K562 (cell line): Measurements from ENCODE around the gene OR4D2. TPM values are rescaled to one million over a fixed set of nuclear protein-coding genes. Genes with fewer than 3 reads are reported as not detected.

Experiments
- ARID1B ChIP-seq: fragments of 450-650 bp; IDR thresholded peaks from 2 replicates; pipeline ENCODE4 v1.6.1; 2016; ENCODE audit warnings: antibody characterized with exemption, mild to moderate bottlenecking, inconsistent platforms
- CEBPG ChIP-seq, 3 experiments: fragments of 200-800 bp in 1 of 3; sonication (Bioruptor generic) in 1 of 3; sonication (generic) in 1 of 3; formaldehyde crosslinking in 1 of 3; IDR thresholded peaks in 2 of 3; conservative IDR thresholded peaks in 1 of 3; 2 replicates each; pipeline versions ENCODE4 v1.6.1 to v1.8.0; 2016 to 2022; ENCODE audit warnings: missing compliant biosample characterization in 2 of 3, missing genetic modification characterization in 2 of 3, mild to moderate bottlenecking in 1 of 3, missing genetic modification reagents in 1 of 3
- NFE2 ChIP-seq: IDR thresholded peaks from 2 replicates; pipeline ENCODE4 v1.6.1; 2014; ENCODE audit warnings: antibody characterized with exemption, low read depth
- NFE2L1 ChIP-seq: fragments of 450-650 bp; IDR thresholded peaks from 2 replicates; pipeline ENCODE4 v1.6.1; 2016; ENCODE audit warnings: missing genetic modification characterization, low read depth, mild to moderate bottlenecking, missing compliant biosample characterization, moderate library complexity, borderline replicate concordance
- SMAD2 ChIP-seq: fragments of 150-350 bp; IDR thresholded peaks from 2 replicates; pipeline ENCODE4 v1.6.1; 2014; ENCODE audit warnings: low read depth, mild to moderate bottlenecking, low read length
- ZBTB8A ChIP-seq: fragments of 450-650 bp; IDR thresholded peaks from 2 replicates; pipeline ENCODE4 v1.6.1; 2018; ENCODE audit warnings: mild to moderate bottlenecking, moderate library complexity; ENCODE audit not compliant: partially characterized antibody
- ZNF3 ChIP-seq: fragments of 250-450 bp; sonication (Bioruptor Pico); IDR thresholded peaks from 2 replicates; pipeline ENCODE4 v1.5.0; 2021; ENCODE audit warnings: mild to moderate bottlenecking, moderate library complexity
- ZNF589 ChIP-seq: fragments of 200-800 bp; sonication (Bioruptor generic); IDR thresholded peaks from 2 replicates; pipeline ENCODE4 v1.6.1; 2016; ENCODE audit warnings: low read depth, missing genetic modification characterization, missing compliant biosample characterization
- ZNF830 ChIP-seq: fragments of 250-450 bp; sonication (Bioruptor Pico); IDR thresholded peaks from 2 replicates; pipeline ENCODE4 v1.5.0; 2021; ENCODE audit warnings: mild to moderate bottlenecking
- polyA plus RNA-seq, 8 experiments: library from polyadenylated mRNA; depleted of rRNA in 4 of 8; stranded (reverse) in 5 of 8; unstranded in 3 of 8; fragments of >200 nt; fragmentation: Nextera tagmentation in 2 of 8; fragmentation: Illumina TruSeq in 1 of 8; extraction: Ambion mirVana in 2 of 8; extraction: Trizol in 1 of 8; gene quantifications; 2 replicates each; pipeline versions ENCODE4 v1.2.1 to v1.2.3, GENCODE V29; 2011 to 2014; ENCODE audit warnings: inconsistent platforms in 1 of 8, missing spikeins in 1 of 8
- total RNA-seq, 7 experiments: library from RNA; depleted of rRNA in 6 of 7; stranded (reverse); fragments of >200 nt in 6 of 7; fragmentation: Illumina TruSeq in 2 of 7; extraction: Trizol in 2 of 7; gene quantifications; 2 replicates each; pipeline versions ENCODE4 v1.2.1 to v1.2.3, GENCODE V29; 2011 to 2021; ENCODE audit warnings: low replicate concordance in 1 of 7
- TF ChIP-seq, protein P1 (sequence below), 2 experiments: fragments of 450-650 bp in 1 of 2; sonication (generic) in 1 of 2; formaldehyde crosslinking in 1 of 2; IDR thresholded peaks in 1 of 2; conservative IDR thresholded peaks in 1 of 2; 2 replicates each; pipeline versions ENCODE4 v1.6.1 to v1.8.1; 2016 to 2023; ENCODE audit warnings: mild to moderate bottlenecking in 2 of 2, moderate library complexity in 2 of 2, inconsistent platforms in 1 of 2, missing genetic modification reagents in 1 of 2
- TF ChIP-seq, protein P2 (sequence below): fragments of 200-600 bp; sonication (generic); IDR thresholded peaks from one replicate; pipeline ENCODE4 v1.6.1; 2012; ENCODE audit warnings: mild to moderate bottlenecking, low read depth, low read length, inconsistent platforms
- TF ChIP-seq, protein P3 (sequence below): fragments of 450-650 bp; conservative IDR thresholded peaks from 2 replicates; pipeline ENCODE4 v1.6.1; 2016; ENCODE audit warnings: missing genetic modification characterization, low read depth, mild to moderate bottlenecking, missing compliant biosample characterization, moderate library complexity

OR4D2 gene
- total and polyA plus RNA-seq, 9 of the 15 experiments (the other 6 are each of a cell fraction or from before 2014, with no cell fraction given): not detected

DNA sequence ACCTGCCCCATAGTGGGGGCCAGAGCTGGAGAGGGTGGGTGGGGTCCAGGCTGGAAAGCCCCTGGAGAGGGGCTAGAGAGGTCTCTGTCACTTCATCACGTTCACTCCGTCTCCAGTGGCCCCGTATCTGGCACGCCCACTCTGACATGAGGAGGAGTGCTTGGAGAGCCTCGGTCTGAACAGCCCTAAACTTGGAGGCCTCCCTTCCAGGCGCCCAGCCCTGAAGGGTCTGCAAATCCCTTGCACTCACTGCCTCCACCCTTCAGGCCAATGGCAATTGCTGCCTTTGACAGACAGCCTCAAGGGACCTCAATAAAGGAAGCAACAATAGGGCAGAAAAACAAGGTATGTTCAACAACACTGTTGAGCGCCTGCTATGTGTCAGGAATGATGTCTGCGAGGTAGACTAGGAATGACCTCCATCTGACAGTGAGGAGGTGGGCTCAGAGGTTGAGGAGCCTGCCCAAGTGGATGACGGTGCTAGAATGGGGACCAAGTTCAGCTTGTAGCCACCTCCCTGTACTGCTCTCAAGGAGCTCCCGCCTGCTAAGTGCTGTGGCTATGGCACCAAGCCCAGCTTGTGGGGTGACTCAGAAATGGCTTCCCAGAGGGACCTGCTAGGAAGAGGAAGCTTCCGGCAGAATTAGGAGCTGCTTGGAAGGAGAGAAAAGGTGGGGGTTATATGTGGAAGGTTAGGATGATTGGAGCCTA lies 22.8 kb downstream of the OR4D2 start (continued):
- TF ChIP-seq, protein P1, sequence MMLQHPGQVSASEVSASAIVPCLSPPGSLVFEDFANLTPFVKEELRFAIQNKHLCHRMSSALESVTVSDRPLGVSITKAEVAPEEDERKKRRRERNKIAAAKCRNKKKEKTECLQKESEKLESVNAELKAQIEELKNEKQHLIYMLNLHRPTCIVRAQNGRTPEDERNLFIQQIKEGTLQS (IDR thresholded peaks at IDR 0.05): 0 out of 2 replicates have a peak, but pooled peaks have one; percentile 27
- TF ChIP-seq, protein P1 (CRISPR knock-in tag; conservative IDR thresholded peaks at IDR 0.05): no peak
- TF ChIP-seq ZNF3 (CRISPR knock-in tag): no peak
- no peak for TF ChIP-seq ZNF830 (CRISPR knock-in tag)
- no peak for TF ChIP-seq NFE2L1
- TF ChIP-seq ARID1B: 0 out of 2 replicates have a peak, but pooled peaks have one; percentile 21
- no peak for TF ChIP-seq SMAD2
- TF ChIP-seq, protein P2, sequence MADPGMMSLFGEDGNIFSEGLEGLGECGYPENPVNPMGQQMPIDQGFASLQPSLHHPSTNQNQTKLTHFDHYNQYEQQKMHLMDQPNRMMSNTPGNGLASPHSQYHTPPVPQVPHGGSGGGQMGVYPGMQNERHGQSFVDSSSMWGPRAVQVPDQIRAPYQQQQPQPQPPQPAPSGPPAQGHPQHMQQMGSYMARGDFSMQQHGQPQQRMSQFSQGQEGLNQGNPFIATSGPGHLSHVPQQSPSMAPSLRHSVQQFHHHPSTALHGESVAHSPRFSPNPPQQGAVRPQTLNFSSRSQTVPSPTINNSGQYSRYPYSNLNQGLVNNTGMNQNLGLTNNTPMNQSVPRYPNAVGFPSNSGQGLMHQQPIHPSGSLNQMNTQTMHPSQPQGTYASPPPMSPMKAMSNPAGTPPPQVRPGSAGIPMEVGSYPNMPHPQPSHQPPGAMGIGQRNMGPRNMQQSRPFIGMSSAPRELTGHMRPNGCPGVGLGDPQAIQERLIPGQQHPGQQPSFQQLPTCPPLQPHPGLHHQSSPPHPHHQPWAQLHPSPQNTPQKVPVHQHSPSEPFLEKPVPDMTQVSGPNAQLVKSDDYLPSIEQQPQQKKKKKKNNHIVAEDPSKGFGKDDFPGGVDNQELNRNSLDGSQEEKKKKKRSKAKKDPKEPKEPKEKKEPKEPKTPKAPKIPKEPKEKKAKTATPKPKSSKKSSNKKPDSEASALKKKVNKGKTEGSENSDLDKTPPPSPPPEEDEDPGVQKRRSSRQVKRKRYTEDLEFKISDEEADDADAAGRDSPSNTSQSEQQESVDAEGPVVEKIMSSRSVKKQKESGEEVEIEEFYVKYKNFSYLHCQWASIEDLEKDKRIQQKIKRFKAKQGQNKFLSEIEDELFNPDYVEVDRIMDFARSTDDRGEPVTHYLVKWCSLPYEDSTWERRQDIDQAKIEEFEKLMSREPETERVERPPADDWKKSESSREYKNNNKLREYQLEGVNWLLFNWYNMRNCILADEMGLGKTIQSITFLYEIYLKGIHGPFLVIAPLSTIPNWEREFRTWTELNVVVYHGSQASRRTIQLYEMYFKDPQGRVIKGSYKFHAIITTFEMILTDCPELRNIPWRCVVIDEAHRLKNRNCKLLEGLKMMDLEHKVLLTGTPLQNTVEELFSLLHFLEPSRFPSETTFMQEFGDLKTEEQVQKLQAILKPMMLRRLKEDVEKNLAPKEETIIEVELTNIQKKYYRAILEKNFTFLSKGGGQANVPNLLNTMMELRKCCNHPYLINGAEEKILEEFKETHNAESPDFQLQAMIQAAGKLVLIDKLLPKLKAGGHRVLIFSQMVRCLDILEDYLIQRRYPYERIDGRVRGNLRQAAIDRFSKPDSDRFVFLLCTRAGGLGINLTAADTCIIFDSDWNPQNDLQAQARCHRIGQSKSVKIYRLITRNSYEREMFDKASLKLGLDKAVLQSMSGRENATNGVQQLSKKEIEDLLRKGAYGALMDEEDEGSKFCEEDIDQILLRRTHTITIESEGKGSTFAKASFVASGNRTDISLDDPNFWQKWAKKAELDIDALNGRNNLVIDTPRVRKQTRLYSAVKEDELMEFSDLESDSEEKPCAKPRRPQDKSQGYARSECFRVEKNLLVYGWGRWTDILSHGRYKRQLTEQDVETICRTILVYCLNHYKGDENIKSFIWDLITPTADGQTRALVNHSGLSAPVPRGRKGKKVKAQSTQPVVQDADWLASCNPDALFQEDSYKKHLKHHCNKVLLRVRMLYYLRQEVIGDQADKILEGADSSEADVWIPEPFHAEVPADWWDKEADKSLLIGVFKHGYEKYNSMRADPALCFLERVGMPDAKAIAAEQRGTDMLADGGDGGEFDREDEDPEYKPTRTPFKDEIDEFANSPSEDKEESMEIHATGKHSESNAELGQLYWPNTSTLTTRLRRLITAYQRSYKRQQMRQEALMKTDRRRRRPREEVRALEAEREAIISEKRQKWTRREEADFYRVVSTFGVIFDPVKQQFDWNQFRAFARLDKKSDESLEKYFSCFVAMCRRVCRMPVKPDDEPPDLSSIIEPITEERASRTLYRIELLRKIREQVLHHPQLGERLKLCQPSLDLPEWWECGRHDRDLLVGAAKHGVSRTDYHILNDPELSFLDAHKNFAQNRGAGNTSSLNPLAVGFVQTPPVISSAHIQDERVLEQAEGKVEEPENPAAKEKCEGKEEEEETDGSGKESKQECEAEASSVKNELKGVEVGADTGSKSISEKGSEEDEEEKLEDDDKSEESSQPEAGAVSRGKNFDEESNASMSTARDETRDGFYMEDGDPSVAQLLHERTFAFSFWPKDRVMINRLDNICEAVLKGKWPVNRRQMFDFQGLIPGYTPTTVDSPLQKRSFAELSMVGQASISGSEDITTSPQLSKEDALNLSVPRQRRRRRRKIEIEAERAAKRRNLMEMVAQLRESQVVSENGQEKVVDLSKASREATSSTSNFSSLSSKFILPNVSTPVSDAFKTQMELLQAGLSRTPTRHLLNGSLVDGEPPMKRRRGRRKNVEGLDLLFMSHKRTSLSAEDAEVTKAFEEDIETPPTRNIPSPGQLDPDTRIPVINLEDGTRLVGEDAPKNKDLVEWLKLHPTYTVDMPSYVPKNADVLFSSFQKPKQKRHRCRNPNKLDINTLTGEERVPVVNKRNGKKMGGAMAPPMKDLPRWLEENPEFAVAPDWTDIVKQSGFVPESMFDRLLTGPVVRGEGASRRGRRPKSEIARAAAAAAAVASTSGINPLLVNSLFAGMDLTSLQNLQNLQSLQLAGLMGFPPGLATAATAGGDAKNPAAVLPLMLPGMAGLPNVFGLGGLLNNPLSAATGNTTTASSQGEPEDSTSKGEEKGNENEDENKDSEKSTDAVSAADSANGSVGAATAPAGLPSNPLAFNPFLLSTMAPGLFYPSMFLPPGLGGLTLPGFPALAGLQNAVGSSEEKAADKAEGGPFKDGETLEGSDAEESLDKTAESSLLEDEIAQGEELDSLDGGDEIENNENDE: no peak
- TF ChIP-seq, protein P3, sequence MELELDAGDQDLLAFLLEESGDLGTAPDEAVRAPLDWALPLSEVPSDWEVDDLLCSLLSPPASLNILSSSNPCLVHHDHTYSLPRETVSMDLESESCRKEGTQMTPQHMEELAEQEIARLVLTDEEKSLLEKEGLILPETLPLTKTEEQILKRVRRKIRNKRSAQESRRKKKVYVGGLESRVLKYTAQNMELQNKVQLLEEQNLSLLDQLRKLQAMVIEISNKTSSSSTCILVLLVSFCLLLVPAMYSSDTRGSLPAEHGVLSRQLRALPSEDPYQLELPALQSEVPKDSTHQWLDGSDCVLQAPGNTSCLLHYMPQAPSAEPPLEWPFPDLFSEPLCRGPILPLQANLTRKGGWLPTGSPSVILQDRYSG (tag): no peak
- no peak for TF ChIP-seq CEBPG (CRISPR knock-in tag; IDR thresholded peaks at IDR 0.05)
- TF ChIP-seq CEBPG (tag; conservative IDR thresholded peaks at IDR 0.05 in 1 of 2, IDR thresholded peaks at IDR 0.05 in 1 of 2): no peak
- TF ChIP-seq ZNF589 (CRISPR knock-in tag): 0 out of 2 replicates have a peak, but pooled peaks have one; percentile 39
- no peak for TF ChIP-seq ZBTB8A
- peak; percentile 68 for TF ChIP-seq NFE2
